ENCODE results near the gene FAM53B.

Gene FAM53B

GRCh38 chr10:124609698-124610097 is 134.5 kb downstream of the FAM53B start:
- H3K4me3 ChIP-seq (replicated peaks in 1 of 2; ENCODE audit: low read depth in 2 of 2, low read length in 2 of 2), result no peak overlapping the region
- TF ChIP-seq CTCF (IDR thresholded peaks at IDR 0.05; ENCODE audit: low read depth, low read length), result no peak
- DNase-seq (ENCODE audit: low read depth in 2 of 2), result no peak

DNA sequence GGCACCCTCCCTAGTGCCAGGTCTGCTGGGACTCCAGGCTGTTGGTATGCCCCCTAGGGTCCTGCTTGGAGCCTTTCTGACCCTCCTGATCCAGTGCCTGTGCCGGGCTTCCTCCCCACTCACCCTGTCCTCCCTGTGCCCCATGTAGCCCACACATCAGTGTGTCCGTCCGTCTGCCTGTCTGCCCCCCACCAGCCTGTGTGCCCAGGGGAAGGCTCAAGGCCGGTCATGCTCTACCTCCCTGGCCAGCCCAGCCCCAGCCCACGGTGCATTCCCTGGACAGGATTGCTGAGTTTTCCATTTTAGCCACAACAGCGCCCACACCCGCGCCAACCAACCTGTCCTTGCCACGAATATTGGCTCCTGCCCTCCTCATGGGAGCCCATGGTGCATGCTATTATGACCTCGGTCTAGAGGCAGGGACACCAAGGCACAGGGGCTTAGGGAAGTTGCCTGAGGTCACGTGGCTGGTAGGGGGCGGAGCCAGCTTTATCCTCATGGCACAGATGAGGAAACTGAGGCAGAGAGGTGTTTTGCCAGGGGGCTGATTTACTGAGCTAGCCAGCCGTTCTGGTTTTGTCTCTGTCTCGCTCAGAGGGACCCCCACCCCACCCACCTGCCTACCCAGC is 136.0 kb downstream of the FAM53B start:
- no peak for TF ChIP-seq CTCF (IDR thresholded peaks at IDR 0.05; ENCODE audit: low read depth, low read length)
- no peak for DNase-seq (ENCODE audit: low read depth in 2 of 2)
- no peak overlapping the region for H3K4me3 ChIP-seq (replicated peaks in 1 of 2; ENCODE audit: low read depth in 2 of 2, low read length in 2 of 2)

GRCh38 chr10:124607693-124608092 is 136.5 kb downstream of the FAM53B start:
- no peak overlapping the region for H3K4me3 ChIP-seq (replicated peaks in 1 of 2; ENCODE audit: low read depth in 2 of 2, low read length in 2 of 2)
- TF ChIP-seq CTCF (IDR thresholded peaks at IDR 0.05; ENCODE audit: low read depth, low read length), result no peak
- DNase-seq (ENCODE audit: low read depth in 2 of 2), result no peak

GRCh38 chr10:124606822-124607221 is 137.4 kb downstream of the FAM53B start:
- TF ChIP-seq CTCF (IDR thresholded peaks at IDR 0.05; ENCODE audit: low read depth, low read length), result no peak
- no peak for DNase-seq (ENCODE audit: low read depth in 2 of 2)
- no peak overlapping the region for H3K4me3 ChIP-seq (replicated peaks in 1 of 2; ENCODE audit: low read depth in 2 of 2, low read length in 2 of 2)

- TF ChIP-seq CTCF (IDR thresholded peaks at IDR 0.05; ENCODE audit: low read depth, low read length), result no peak
- no peak for DNase-seq (ENCODE audit: low read depth in 2 of 2)
- no peak overlapping the region for H3K4me3 ChIP-seq (replicated peaks in 1 of 2; ENCODE audit: low read depth in 2 of 2, low read length in 2 of 2)
Observed at GRCh38 chr10:124605856-124606812, 138.0 kb downstream of the FAM53B start.

DNA sequence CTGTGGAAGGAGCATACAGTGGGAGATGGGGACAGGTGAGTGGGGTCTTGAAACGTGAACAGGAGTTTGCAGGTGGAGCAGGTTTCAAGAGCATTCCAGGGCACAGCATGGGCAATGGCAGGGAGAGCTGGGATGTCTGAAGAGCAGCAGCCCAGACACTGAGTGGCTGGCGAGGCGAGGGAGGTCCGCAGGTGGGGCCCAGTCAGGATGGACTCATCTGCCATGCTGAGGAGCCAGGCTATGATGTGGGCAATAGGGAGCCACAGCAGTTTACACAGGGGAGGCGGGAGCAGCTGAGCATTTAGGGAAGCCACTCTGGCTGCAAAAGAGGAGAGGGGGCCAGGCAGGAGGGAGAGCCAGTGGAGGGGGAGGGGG is 138.7 kb downstream of the FAM53B start:
- no peak for TF ChIP-seq CTCF (IDR thresholded peaks at IDR 0.05; ENCODE audit: low read depth, low read length)
- DNase-seq (ENCODE audit: low read depth in 2 of 2), result no peak
- no peak overlapping the region for H3K4me3 ChIP-seq (replicated peaks in 1 of 2; ENCODE audit: low read depth in 2 of 2, low read length in 2 of 2)
